Testis (tissue), 2 donors: ENCODE measurements around the gene GNA12.

ENCODE experiments used
- POLR2A ChIP-seq: fragments of 450-650 bp; IDR thresholded peaks from one replicate; pipeline ENCODE4 v1.6.1; 2017; ENCODE audit warnings: antibody characterized with exemption, mild to moderate bottlenecking, moderate library complexity
- TF ChIP-seq, protein P1 (sequence below), 3 experiments: fragments of 450-650 bp in 2 of 3; fragments of 200-600 bp in 1 of 3; sonication (generic) in 1 of 3; IDR thresholded peaks; one replicate each; pipeline ENCODE4 v1.5.1; 2016 to 2019; ENCODE audit warnings: antibody characterized with exemption in 3 of 3, mild to moderate bottlenecking in 2 of 3, moderate library complexity in 1 of 3

DNA sequence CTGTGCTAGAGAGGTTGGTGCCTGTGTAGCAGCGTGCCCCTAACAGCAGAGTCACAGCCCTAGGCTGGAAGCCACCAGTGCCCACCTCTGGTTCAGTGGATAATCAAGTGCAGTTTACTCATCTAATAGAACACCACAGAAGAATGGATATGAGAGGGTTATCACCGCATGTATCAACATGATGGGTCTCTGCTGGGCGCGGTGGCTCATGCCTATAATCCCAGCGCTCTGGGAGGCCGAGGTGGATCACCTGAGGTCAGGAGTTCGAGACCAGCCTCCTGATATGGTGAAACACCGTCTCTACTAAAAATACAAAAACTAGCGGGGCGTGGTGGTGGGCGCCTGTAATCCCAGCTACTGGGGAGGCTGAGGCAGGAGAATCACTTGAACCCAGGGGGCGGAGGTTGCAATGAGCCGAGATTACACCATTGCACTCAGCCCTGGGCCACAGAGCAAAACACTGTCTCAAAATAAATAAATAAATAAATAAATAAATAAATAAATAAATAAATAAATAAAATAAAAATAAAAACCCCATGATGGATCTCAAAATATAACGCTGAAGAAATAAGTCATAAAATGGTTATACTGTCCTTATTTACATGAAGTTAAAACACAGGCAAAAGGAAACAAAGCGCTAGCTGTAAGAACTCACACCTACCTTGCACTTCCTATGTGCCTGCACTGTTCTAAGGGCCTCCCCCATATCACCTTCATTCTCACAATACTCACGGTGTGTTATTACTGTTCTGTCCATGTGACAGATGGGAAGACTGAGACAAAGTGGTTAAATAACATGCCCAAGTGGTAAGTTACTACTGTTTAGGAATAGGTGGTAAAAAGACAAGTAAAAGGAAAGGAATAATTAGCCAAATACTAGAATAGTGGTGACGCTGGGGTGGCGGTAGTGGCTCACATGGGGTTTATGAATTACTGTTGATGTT lies 85.2 kb downstream of the GNA12 start:
- TF ChIP-seq, protein P1, sequence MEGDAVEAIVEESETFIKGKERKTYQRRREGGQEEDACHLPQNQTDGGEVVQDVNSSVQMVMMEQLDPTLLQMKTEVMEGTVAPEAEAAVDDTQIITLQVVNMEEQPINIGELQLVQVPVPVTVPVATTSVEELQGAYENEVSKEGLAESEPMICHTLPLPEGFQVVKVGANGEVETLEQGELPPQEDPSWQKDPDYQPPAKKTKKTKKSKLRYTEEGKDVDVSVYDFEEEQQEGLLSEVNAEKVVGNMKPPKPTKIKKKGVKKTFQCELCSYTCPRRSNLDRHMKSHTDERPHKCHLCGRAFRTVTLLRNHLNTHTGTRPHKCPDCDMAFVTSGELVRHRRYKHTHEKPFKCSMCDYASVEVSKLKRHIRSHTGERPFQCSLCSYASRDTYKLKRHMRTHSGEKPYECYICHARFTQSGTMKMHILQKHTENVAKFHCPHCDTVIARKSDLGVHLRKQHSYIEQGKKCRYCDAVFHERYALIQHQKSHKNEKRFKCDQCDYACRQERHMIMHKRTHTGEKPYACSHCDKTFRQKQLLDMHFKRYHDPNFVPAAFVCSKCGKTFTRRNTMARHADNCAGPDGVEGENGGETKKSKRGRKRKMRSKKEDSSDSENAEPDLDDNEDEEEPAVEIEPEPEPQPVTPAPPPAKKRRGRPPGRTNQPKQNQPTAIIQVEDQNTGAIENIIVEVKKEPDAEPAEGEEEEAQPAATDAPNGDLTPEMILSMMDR (IDR thresholded peaks at IDR 0.05), result no peak
- TF ChIP-seq POLR2A, result no peak
